22Rv1 (cell line): ENCODE data around the gene UIMC1.

Source experiments
- ZFX ChIP-seq: fragments of 450-650 bp; IDR thresholded peaks from 2 replicates; pipeline ENCODE4 v1.6.1; 2017; ENCODE audit warnings: antibody characterized with exemption, borderline replicate concordance
- TF ChIP-seq, protein P1 (sequence below): fragments of 450-650 bp; IDR thresholded peaks from 2 replicates; pipeline ENCODE4 v1.5.1; 2017; ENCODE audit warnings: mild to moderate bottlenecking

DNA sequence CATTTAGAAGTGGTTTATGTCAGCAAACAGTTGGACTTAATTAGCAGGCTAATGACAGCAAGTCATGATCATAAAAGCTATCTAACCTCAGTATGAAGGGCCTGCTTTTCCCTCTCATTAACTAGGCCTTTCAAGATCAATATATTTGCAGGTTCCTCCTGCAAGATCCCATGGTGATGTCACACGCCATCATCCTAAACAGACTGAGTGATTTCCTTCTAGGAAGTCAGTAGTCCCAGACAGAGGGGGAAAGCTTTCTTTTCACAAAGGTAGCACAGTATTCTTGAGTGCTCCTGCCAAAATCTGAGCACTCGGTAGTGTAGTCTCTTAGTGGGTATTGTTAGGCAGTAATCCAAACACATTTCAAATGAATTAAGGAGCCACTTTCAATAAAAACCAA lies 52.5 kb downstream of the UIMC1 start:
- TF ChIP-seq, protein P1, sequence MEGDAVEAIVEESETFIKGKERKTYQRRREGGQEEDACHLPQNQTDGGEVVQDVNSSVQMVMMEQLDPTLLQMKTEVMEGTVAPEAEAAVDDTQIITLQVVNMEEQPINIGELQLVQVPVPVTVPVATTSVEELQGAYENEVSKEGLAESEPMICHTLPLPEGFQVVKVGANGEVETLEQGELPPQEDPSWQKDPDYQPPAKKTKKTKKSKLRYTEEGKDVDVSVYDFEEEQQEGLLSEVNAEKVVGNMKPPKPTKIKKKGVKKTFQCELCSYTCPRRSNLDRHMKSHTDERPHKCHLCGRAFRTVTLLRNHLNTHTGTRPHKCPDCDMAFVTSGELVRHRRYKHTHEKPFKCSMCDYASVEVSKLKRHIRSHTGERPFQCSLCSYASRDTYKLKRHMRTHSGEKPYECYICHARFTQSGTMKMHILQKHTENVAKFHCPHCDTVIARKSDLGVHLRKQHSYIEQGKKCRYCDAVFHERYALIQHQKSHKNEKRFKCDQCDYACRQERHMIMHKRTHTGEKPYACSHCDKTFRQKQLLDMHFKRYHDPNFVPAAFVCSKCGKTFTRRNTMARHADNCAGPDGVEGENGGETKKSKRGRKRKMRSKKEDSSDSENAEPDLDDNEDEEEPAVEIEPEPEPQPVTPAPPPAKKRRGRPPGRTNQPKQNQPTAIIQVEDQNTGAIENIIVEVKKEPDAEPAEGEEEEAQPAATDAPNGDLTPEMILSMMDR: no peak
- TF ChIP-seq ZFX: no peak
